NT2/D1 (cell line): ENCODE results near the gene STON1.
"Not testable (repeated sequence)": the region's sequence is repeated elsewhere in the genome, so short reads cannot be mapped to it uniquely, and the experiment has no call there.

Experiments
- DNase-seq: peaks from one replicate; pipeline ENCODE4 v3.0.0-alpha.2; 2011; ENCODE audit warnings: low read depth, low spot score
- H3K27me3 ChIP-seq: 2 replicates; pipeline ENCODE4 v1.6.0; 2011; ENCODE audit warnings: mild to moderate bottlenecking; ENCODE audit not compliant: insufficient read length, insufficient read depth
- H3K36me3 ChIP-seq: 2 replicates; pipeline ENCODE4 v1.6.1; 2011; ENCODE audit warnings: mild to moderate bottlenecking, low read length, mixed read lengths; ENCODE audit not compliant: insufficient read depth, insufficient read length
- H3K4me1 ChIP-seq: 2 replicates; pipeline ENCODE4 v1.5.1; 2011; ENCODE audit not compliant: insufficient read depth, insufficient read length
- H3K4me3 ChIP-seq: 2 replicates; pipeline ENCODE4 v1.5.1; 2011; ENCODE audit warnings: low read depth; ENCODE audit not compliant: insufficient read length
- H3K9ac ChIP-seq: 2 replicates; pipeline ENCODE4 v1.6.0; 2011; ENCODE audit warnings: low read depth; ENCODE audit not compliant: insufficient read length
- H3K9me3 ChIP-seq: 2 replicates; pipeline ENCODE4 v1.5.1; 2011; ENCODE audit warnings: mild to moderate bottlenecking, low read length; ENCODE audit not compliant: insufficient read depth
- SUZ12 ChIP-seq: IDR thresholded peaks from 2 replicates; pipeline ENCODE4 v1.6.1; 2011; ENCODE audit not compliant: insufficient read length, insufficient read depth; ENCODE audit errors: extremely low read depth
- YY1 ChIP-seq: IDR thresholded peaks from 2 replicates; pipeline ENCODE4 v1.6.1; 2011; ENCODE audit not compliant: insufficient read length, insufficient read depth
- ZNF274 ChIP-seq: IDR thresholded peaks from 2 replicates; pipeline ENCODE4 v1.6.1; 2011; ENCODE audit warnings: mild to moderate bottlenecking, low read depth, low read length

STON1 gene

DNA sequence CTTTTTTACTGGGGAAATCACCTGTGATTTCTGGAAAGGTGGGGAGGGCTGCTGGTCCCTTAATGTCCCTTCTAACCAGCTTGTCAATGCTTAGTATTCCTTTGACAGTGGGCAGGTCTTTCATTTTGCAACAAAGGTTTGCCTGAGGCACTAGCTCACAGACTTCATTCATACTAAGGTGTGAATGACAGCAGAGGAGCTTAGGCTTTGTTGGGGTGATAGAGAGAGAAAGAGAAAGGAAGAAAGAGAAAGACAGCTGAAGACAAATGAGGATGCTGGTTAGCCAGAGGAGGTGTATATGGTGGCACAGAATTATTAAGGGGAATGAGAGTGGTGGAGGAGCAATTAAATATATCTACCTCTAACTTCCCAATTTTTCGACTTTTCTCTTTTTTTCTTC lies 58.8 kb downstream of the STON1 start:
- Histone ChIP-seq H3K27me3 (no peaks in the 10 kb centered on the region), H3K9ac (no peak overlapping the region), H3K4me1 (peaks cover 2% of the 10 kb centered on the region), H3K36me3 (no peaks in the 10 kb centered on the region), H3K9me3 (no peaks in the 10 kb centered on the region), H3K4me3 (no peak overlapping the region)
- no peak for DNase-seq
- TF ChIP-seq YY1 (no peak), ZNF274 (no peak)

DNA sequence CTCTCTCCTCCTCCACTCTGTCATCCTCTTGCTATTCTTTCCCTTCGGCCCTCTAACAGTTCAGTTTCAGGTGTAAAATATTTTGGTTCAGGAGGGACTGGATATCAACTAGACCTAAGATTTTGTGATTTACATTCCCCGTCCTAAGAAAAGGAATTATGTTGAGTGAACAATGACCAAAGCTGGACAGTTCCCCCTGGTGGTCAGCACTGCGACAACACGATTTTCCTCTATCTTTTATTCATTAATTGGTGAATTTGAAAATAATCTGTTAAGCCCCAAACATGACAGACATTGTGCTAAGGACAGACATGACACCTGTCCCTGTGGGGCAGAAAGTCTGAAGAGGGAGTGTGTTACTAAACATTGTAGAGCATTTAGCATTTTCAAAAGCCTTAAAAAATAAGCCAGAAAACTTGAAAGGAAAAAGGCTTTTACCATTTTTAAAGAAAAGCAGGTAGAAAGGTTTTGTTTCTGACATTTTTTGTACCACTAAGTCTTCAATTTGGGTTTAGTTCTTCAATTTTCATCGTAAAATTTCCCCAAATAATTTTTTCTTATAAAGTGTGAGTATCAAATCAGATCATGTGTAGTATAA lies 59.3 kb downstream of the STON1 start:
- H3K9ac ChIP-seq = no peak overlapping the region
- TF ChIP-seq YY1 = no peak
- TF ChIP-seq ZNF274 = no peak
- no peak for TF ChIP-seq SUZ12
- H3K9me3 ChIP-seq = no peaks in the 10 kb centered on the region
- H3K4me3 ChIP-seq = no peak overlapping the region
- H3K4me1 ChIP-seq = peaks cover 2% of the 10 kb centered on the region
- H3K27me3 ChIP-seq = no peaks in the 10 kb centered on the region
- H3K36me3 ChIP-seq = no peaks in the 10 kb centered on the region
- no peak for DNase-seq

DNA sequence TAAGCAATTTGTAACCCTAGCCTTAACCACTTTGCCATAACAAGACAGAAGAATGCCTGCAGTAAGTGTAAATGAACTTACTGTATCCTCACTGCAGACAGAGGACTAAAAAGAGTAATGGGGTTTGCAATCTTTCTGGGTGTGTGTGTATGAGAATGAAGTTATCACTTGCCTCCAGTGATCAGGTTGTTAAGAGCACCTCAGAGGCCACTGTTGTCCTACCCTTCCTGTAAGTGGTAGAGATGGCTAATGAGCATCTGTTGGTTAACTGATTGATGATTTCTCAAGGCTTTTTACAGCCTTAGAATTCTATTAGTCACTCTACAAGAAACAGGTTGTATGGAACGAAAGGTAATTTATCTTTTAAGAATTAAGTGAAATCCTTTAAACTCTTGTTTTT lies 60.1 kb downstream of the STON1 start:
- Histone ChIP-seq H3K4me1 (no peaks in the 10 kb centered on the region), H3K9me3 (no peaks in the 10 kb centered on the region), H3K9ac (no peak overlapping the region), H3K27me3 (no peaks in the 10 kb centered on the region), H3K4me3 (no peak overlapping the region), H3K36me3 (no peaks in the 10 kb centered on the region)
- no peak for DNase-seq
- TF ChIP-seq ZNF274 (no peak), SUZ12 (no peak), YY1 (no peak)

DNA sequence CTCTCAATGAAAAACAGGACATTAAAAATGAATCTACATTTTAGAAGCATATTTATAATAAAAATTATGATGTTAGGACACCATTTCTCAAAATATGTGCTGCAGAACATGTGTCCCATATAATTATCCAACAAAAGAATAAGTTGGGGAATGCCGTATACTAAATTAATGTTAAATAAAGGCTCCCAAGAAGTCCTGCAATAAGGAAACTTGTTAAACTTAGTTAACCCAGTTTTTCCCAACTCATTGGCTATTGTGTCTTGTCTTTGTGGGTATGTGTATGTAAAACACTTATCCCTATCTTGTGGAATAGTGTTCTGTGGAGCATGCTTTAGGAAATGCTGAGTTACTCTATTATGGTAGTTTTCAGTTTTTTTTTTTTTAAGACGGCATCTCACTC lies 62.1 kb downstream of the STON1 start:
- H3K9ac ChIP-seq = no peak overlapping the region
- H3K9me3 ChIP-seq = no peaks in the 10 kb centered on the region
- TF ChIP-seq ZNF274 (no peak), YY1 (no peak), SUZ12 (no peak)
- H3K4me1 ChIP-seq = no peaks in the 10 kb centered on the region
- H3K27me3 ChIP-seq = no peaks in the 10 kb centered on the region
- no peak overlapping the region for H3K4me3 ChIP-seq
- peaks cover 1% of the 10 kb centered on the region for H3K36me3 ChIP-seq
- DNase-seq = no peak

DNA sequence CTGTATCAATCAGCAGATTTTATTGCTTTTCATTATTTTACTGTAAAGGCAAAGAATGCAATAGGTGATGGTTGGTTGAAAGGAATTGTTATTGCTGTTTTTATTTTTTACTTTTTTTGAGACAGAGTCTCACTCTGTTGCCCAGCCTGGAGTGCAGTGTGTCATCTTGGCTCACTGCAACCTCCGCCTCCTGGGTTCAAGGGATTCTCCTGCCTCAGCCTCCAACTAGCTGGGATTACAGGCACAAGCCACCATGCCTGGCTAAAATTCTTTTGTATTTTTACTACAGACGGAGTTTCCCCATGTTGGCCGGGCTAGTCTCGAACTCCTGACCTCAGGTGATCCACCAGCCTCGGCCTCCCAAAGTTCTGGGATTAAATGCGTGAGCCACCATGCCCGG lies 66.8 kb downstream of the STON1 start:
- not testable (repeated sequence) for DNase-seq, H3K4me3 ChIP-seq, H3K9ac ChIP-seq, H3K27me3 ChIP-seq, H3K9me3 ChIP-seq, H3K4me1 ChIP-seq, H3K36me3 ChIP-seq

DNA sequence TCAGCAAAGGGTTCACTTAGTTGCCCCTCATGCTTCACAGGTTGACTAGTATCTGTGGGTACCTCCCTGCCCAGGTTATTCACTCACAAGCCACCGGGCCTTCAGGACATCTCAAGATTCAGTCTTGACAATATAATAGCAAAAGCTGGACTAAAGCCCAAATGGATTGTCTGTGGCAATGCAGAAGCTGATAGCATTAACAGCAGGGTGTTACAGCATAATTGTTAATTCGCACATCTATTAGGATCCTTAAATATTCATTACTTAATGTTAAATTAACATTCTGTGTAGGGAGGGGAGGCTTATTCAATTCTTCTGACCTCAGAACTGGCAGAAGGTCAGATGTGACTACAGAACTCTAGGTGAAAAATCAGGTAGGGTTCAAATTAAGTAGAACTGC lies 67.5 kb downstream of the STON1 start:
- no peak for DNase-seq
- peaks cover 4% of the 10 kb centered on the region for H3K36me3 ChIP-seq
- H3K4me1 ChIP-seq = no peaks in the 10 kb centered on the region
- no peaks in the 10 kb centered on the region for H3K9me3 ChIP-seq
- H3K4me3 ChIP-seq = no peak overlapping the region
- no peak for TF ChIP-seq YY1
- no peak overlapping the region for H3K9ac ChIP-seq
- no peaks in the 10 kb centered on the region for H3K27me3 ChIP-seq

DNA sequence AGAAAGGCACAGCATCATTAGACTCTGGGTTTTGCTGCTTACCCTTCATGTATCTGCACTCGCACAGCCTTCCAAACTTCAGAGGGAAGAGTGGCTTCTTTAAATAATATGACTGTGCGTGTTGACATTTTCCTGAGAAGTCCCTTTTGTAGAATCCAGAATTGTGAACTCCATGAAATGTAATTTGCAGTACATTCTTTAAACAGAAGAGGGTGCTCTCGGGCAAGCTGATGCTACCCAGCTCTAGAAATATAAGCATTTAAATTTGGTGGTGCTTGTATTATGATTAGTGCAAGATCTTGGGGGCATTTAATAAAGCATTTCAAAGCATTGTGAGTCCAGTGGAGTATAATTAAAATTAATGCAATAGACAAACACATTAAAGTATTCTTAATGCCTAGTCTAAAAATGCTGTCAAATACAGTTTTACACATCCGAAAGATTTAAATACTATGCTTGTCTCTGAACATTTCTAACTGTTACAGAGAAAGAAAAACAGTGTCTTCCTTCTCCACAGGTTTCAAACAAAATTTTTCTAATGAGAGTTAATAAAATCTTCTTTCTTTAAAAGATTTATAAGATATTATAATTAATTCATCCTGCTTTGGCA lies 70.4 kb downstream of the STON1 start:
- no peak overlapping the region for H3K9ac ChIP-seq
- no peak overlapping the region for H3K4me3 ChIP-seq
- no peaks in the 10 kb centered on the region for H3K27me3 ChIP-seq
- TF ChIP-seq ZNF274 (no peak), YY1 (no peak), SUZ12 (no peak)
- DNase-seq = peak; percentile 36
- no peaks in the 10 kb centered on the region for H3K4me1 ChIP-seq
- peaks cover 4% of the 10 kb centered on the region for H3K36me3 ChIP-seq
- no peaks in the 10 kb centered on the region for H3K9me3 ChIP-seq

DNA sequence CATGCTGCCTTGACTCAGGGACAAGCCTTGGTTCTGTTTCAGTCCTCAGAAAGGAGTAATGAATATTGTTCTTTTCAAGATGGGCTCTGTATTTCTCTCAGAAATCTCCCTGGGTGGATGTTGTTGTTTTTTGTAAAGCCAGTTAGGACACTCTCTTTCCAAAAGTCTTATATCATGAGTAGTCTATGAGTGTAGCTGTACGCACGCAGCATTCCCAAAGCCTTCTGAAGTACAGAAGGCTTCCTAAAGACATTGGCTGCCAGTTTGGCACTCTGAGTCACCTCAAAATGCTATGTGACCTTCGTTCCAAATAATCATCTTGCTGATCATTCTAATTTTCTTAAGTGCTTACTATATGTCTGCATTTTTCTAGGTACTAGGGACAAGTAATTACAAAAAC lies 71.0 kb downstream of the STON1 start:
- DNase-seq = no peak
- no peak overlapping the region for H3K4me3 ChIP-seq
- no peak overlapping the region for H3K9ac ChIP-seq
- no peaks in the 10 kb centered on the region for H3K9me3 ChIP-seq
- H3K4me1 ChIP-seq = no peaks in the 10 kb centered on the region
- no peaks in the 10 kb centered on the region for H3K27me3 ChIP-seq
- no peak for TF ChIP-seq SUZ12
- no peak for TF ChIP-seq ZNF274
- TF ChIP-seq YY1 = no peak
- peaks cover 4% of the 10 kb centered on the region for H3K36me3 ChIP-seq
